BE2C (cell line): ENCODE results near the gene EXT2.

Source experiments
- DNase-seq: peaks from one replicate; pipeline ENCODE4 v3.0.0-alpha.2; 2020
- H3K27me3 ChIP-seq: fragments of 250-450 bp; sonication (Bioruptor Pico); 2 replicates; pipeline ENCODE4 v1.5.1; 2020; ENCODE audit warnings: mild to moderate bottlenecking
- H3K36me3 ChIP-seq: fragments of 250-450 bp; sonication (Bioruptor Pico); 2 replicates; pipeline ENCODE4 v1.5.1; 2020; ENCODE audit warnings: mild to moderate bottlenecking
- H3K4me1 ChIP-seq: fragments of 250-450 bp; sonication (Bioruptor Pico); 2 replicates; pipeline ENCODE4 v1.5.1; 2020
- H3K4me3 ChIP-seq: 2 replicates; pipeline ENCODE4 v1.5.1; 2011; ENCODE audit warnings: low read depth, low read length
- H3K9me3 ChIP-seq: fragments of 250-450 bp; sonication (Bioruptor Pico); 2 replicates; pipeline ENCODE4 v1.5.1; 2020
- TF ChIP-seq, protein P1 (sequence below): IDR thresholded peaks from 2 replicates; pipeline ENCODE4 v1.5.1; 2012; ENCODE audit warnings: mild to moderate bottlenecking, low read depth, low read length

EXT2 gene

DNA sequence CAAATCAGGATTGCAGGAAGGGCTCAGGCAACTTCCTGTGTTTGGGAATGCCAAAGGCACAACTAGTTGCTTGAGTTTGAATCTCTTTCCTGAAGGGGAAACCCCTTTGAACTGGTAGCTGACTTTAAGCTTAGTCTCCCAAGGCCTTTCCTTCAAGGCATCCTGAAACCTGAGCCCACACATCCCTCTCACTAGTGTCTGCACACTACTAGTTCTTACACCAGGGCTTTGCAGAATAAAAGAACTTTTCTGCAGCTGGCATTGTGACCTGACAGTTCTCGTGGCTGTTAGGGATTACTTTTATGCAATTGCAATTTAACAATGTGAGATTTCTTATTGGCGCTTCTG, 95.4 kb downstream of the EXT2 start:
- DNase-seq = no peak
- Histone ChIP-seq H3K9me3 (no peaks in the 10 kb centered on the region), H3K27me3 (no peaks in the 10 kb centered on the region), H3K36me3 (no peaks in the 10 kb centered on the region), H3K4me1 (no peaks in the 10 kb centered on the region), H3K4me3 (no peak overlapping the region)
- TF ChIP-seq, protein P1, sequence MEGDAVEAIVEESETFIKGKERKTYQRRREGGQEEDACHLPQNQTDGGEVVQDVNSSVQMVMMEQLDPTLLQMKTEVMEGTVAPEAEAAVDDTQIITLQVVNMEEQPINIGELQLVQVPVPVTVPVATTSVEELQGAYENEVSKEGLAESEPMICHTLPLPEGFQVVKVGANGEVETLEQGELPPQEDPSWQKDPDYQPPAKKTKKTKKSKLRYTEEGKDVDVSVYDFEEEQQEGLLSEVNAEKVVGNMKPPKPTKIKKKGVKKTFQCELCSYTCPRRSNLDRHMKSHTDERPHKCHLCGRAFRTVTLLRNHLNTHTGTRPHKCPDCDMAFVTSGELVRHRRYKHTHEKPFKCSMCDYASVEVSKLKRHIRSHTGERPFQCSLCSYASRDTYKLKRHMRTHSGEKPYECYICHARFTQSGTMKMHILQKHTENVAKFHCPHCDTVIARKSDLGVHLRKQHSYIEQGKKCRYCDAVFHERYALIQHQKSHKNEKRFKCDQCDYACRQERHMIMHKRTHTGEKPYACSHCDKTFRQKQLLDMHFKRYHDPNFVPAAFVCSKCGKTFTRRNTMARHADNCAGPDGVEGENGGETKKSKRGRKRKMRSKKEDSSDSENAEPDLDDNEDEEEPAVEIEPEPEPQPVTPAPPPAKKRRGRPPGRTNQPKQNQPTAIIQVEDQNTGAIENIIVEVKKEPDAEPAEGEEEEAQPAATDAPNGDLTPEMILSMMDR = no peak

DNA sequence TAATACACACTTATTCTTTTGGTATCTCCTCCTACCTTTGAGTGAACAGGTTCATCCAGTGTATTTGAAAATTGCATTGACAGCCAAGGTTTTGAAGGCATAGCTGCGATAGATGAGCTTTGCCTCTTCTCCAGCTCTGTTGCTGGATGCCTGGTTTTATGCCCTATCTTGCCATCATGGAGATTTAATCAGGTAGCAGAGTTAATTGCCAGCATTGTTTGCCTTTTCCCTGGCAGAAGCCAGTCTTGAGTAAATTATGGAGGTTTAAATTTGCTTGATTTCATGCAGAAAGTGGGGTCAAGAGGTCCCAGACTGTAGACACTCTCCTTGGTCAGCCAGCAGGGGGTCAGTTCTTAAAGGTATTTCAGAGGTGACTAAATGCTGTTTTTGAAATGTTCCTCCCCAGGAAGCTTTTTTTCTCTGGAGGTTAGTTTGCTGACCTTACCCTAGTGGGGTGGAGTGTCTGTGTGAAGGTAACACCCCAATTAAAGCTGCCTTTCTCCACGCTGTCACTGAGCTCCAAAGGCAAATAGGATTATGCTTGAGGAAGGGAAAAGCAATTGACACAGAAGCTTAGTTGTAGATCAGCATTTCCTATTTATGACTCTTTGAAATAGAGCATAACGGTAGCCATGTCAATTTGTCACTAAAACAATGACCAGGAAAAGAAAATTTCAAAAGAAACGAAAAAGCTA, 96.0 kb downstream of the EXT2 start:
- no peak for DNase-seq
- Histone ChIP-seq H3K4me1 (no peaks in the 10 kb centered on the region), H3K27me3 (no peaks in the 10 kb centered on the region), H3K36me3 (no peaks in the 10 kb centered on the region), H3K9me3 (no peaks in the 10 kb centered on the region), H3K4me3 (no peak overlapping the region)
- TF ChIP-seq, protein P1 = no peak

DNA sequence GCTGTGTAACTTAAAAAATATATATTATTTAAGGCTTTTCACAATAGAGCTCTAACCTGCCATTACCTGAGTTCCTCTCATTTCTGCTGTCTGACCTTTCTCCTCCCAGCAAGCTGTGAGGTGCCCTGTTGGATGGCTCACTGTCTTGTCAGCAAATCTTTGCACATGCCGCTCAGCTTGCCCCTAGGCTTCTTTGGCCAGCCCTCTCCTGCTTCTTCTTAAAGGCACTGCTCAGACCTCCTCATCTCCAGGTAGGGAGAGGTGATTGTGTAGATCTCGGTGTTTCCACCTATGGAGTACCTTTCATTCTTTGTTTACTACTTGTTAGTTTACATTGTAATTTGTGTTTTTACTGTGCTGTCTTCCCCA, 96.5 kb downstream of the EXT2 start:
- Histone ChIP-seq H3K4me1 (no peaks in the 10 kb centered on the region), H3K9me3 (no peaks in the 10 kb centered on the region), H3K4me3 (no peak overlapping the region), H3K36me3 (no peaks in the 10 kb centered on the region), H3K27me3 (no peaks in the 10 kb centered on the region)
- DNase-seq = no peak
- TF ChIP-seq, protein P1 = no peak

DNA sequence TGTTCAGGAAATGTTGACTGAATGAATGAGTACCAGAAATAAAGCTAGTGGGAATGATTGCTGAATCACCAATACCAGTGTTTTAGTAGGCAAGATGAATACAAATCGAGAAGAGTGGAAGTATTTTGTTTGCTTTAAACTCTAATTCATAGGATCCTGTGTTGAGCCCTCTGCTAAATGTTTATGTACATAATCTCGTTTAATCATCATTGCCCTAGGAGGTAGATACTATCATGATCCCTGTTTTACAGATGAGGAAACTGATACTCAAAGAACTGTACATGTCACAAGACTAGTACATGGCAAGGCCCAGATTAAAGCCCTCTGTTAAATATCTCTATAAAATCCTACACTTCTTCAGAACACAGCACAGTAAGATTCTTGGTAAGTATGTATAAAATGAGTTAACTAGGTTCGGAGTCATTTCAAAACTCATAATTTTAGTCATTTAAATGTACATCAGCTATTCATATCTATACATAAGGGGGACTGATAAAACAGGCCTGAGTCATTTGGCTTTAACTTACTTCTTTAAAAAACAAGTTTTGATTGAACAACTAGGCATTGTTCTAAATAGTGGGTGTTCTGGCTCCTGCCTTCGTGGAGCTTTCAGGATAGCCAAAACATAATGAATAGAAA, 97.1 kb downstream of the EXT2 start:
- Histone ChIP-seq H3K36me3 (no peaks in the 10 kb centered on the region), H3K27me3 (no peaks in the 10 kb centered on the region), H3K4me1 (no peaks in the 10 kb centered on the region), H3K4me3 (no peak overlapping the region), H3K9me3 (no peaks in the 10 kb centered on the region)
- DNase-seq = no peak
- TF ChIP-seq, protein P1 = no peak

DNA sequence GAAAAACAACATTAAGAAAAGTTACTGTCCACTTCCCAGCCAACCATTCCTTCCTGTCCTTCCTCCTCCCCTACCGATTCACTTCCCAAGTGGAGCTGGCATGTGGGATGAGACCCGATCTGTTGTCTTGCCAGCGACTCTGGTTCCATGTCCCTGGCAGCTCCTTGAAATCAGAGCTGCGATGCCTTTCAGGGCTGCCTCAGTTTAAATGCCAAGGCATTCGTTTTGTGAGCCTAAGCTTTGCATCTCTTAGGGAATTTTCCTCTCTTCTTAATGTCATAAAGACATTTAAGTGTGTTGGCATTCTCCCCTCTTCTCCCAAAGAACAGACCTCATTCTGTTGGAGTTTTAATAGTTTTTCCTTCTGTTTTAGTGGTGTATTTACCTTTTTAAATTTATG, 98.4 kb downstream of the EXT2 start:
- Histone ChIP-seq H3K4me3 (no peak overlapping the region), H3K9me3 (no peaks in the 10 kb centered on the region), H3K27me3 (no peaks in the 10 kb centered on the region), H3K4me1 (no peaks in the 10 kb centered on the region), H3K36me3 (no peaks in the 10 kb centered on the region)
- no peak for DNase-seq
- TF ChIP-seq, protein P1 = no peak

DNA sequence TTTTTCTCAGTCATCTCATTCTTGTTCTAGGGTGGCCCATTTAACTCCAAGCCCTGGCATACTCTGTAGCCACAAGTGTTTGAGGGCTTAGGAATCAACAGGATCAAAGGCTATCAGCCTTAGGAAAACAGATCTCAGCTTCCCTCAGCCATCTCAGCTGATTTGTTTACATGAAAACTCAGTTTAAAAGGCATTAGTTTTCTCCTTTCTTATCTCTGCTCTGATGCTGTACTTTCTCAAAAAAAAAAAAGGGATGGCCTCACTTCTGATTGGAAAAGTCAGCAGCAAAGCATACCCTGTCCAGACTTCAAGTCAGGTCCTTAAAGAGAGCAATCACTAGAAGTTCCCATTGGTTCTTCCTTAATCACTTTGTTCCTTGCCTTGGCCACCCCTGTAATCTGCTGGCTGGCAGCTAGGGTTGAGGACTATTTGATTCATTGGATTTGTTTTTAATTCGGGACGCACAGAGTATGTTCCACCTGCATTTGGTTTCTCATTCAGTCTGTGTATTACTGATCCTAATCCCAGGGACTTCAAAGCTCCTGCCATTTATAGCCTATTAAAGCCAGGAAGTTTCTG, 102.8 kb downstream of the EXT2 start:
- Histone ChIP-seq H3K27me3 (no peaks in the 10 kb centered on the region), H3K9me3 (no peaks in the 10 kb centered on the region), H3K4me1 (no peaks in the 10 kb centered on the region), H3K4me3 (no peak overlapping the region), H3K36me3 (no peaks in the 10 kb centered on the region)
- no peak for DNase-seq
- TF ChIP-seq, protein P1 = no peak
